HAP-1 (cell line): ENCODE results near the gene PGGT1B.

ENCODE experiments used
- DNase-seq, 2 experiments: peaks; one replicate each; pipeline ENCODE4 v3.0.0-alpha.2; 2016 to 2020; ENCODE audit warnings: low spot score in 2 of 2
- H3K27me3 ChIP-seq: fragments of 250-450 bp; sonication (Bioruptor Pico); 2 replicates; pipeline ENCODE4 v1.5.1; 2020; ENCODE audit warnings: low read depth, mild to moderate bottlenecking, moderate library complexity
- H3K36me3 ChIP-seq: fragments of 250-450 bp; sonication (Bioruptor Pico); replicated peaks from 2 replicates; pipeline ENCODE4 v1.5.1; 2020; ENCODE audit warnings: mild to moderate bottlenecking
- H3K4me1 ChIP-seq: fragments of 250-450 bp; sonication (Bioruptor Pico); 2 replicates; pipeline ENCODE4 v1.5.1; 2020; ENCODE audit warnings: mild to moderate bottlenecking
- H3K4me3 ChIP-seq: fragments of 250-450 bp; sonication (Bioruptor Pico); 2 replicates; pipeline ENCODE4 v1.5.1; 2020; ENCODE audit warnings: mild to moderate bottlenecking, moderate library complexity
- H3K9me3 ChIP-seq: fragments of 250-450 bp; sonication (Bioruptor Pico); 2 replicates; pipeline ENCODE4 v1.5.1; 2020; ENCODE audit warnings: mild to moderate bottlenecking, moderate library complexity
- in situ Hi-C: fragments of 300-500 bp; cut with MboI; formaldehyde crosslinking; loops from 3 replicates; pipeline ENCODE4 v1.14.3; 2020; ENCODE audit warnings: low sequenced_read_pairs, inconsistent platforms, mixed read lengths

PGGT1B gene

GRCh38 chr5:115262321-115263077 is at the start of gene PGGT1B:
TSS of gene PGGT1B (minus strand) at chr5:115262877. CDS start at chr5:115262851, 26 bp downstream.
- in situ Hi-C loops = no loop called here
- no peaks in the 10 kb centered on the region for H3K36me3 ChIP-seq
- H3K4me1 ChIP-seq = peaks cover 15% of the 10 kb centered on the region
- no peaks in the 10 kb centered on the region for H3K9me3 ChIP-seq
- DNase-seq = peak; percentile 75 to 86
- H3K27me3 ChIP-seq = no peaks in the 10 kb centered on the region
- H3K4me3 ChIP-seq = peak within 1 kb of the TSS; percentile 77

DNA sequence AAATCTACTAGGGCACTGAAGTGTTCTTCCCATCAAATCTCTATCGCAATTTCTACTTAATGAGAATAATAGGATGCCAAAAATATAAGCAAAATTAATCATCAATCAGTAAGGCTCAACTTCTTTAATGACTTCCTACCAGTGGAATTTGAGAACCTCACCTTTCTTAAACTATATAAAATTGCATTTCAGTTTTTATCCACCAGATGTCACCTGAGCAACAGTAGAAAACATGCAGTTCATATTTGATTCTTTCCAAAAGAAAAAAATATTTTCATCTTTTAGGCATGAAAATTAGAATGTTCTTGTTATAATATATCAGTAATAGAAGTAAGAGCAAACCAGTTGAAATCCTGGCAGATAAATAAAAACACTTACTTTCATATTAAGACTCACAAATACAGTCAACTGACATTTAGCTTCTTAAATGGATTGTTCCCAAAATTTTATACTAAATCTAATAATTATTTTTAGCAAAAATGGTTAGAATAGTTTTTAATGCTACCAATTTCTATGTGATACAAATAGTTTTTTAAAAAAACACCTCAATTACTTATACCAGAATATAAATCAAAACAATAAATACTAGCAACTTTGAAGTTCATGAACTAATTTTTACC is 47.2 kb upstream of the PGGT1B start:
- DNase-seq = peak in 1 of 2 experiments; percentile 67
- no peaks in the 10 kb centered on the region for H3K27me3 ChIP-seq
- no peaks in the 10 kb centered on the region for H3K36me3 ChIP-seq
- no peaks in the 10 kb centered on the region for H3K4me1 ChIP-seq
- in situ Hi-C loops = loop anchor here (5.0 to 25.0 kb wide), 2 partner anchors 267 to 502 kb away; partner anchors contain the start of gene CDO1
- H3K9me3 ChIP-seq = no peaks in the 10 kb centered on the region
- no peak overlapping the region for H3K4me3 ChIP-seq

DNA sequence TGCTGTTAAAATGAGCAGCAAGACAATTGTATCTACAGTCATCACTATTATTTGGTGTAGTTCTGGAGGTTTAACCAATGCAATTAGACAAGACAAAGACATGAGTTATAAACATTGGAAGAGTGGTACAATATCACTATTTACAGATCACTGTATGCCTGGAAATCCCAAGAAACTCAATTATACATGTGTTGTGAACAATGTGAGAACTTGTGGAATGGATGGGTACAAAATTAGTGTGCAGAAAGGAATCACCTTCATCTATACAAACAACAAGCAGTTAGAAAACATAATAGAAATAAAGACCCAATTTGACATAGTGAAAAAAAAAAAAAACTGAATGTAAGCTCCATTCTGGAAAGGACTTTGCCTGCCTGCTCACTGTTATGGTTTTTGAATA is 46.1 kb upstream of the PGGT1B start:
- no peak for DNase-seq
- H3K4me1 ChIP-seq = no peaks in the 10 kb centered on the region
- in situ Hi-C loops = loop anchor here (25.0 kb wide), 1 partner anchor 503 kb away; the partner anchor contains the start of gene CDO1
- H3K9me3 ChIP-seq = no peaks in the 10 kb centered on the region
- no peak overlapping the region for H3K4me3 ChIP-seq
- no peaks in the 10 kb centered on the region for H3K27me3 ChIP-seq
- no peaks in the 10 kb centered on the region for H3K36me3 ChIP-seq

DNA sequence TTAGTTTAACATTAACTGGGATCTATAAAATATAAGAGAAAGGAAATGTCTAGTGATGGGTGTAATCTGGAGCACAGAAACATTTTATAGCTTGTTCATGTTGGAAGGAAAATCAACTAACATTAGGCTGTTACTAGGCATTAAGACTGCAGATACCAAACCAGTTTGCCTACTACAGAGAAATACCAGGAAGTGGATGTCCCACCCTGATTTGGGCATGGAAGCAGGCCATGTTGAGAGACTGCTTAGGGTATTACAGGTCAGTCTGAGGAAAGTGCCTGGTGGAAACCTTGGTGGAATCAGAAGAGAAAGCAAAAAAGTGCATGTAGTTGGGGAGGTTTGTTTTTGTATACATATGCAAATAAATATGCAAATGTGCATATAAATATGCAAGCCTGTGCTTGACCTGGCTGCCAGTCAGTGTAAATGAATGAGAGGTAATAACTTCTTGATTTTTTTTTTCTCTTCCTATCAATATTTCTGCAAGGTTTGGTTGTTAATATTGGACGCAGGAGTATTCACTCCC is 43.4 kb upstream of the PGGT1B start:
- Histone ChIP-seq H3K27me3 (no peaks in the 10 kb centered on the region), H3K36me3 (no peaks in the 10 kb centered on the region), H3K4me3 (no peak overlapping the region), H3K4me1 (no peaks in the 10 kb centered on the region), H3K9me3 (no peaks in the 10 kb centered on the region)
- no peak for DNase-seq
- in situ Hi-C loops = loop anchor here (25.0 kb wide), 1 partner anchor 506 kb away; the partner anchor contains the start of gene CDO1

- H3K36me3 ChIP-seq = no peaks in the 10 kb centered on the region
- H3K9me3 ChIP-seq = no peaks in the 10 kb centered on the region
- no peaks in the 10 kb centered on the region for H3K4me1 ChIP-seq
- no peak overlapping the region for H3K4me3 ChIP-seq
- DNase-seq = no peak
- in situ Hi-C loops = loop anchor here (25.0 kb wide), 1 partner anchor 508 kb away; the partner anchor contains the start of gene CDO1
- H3K27me3 ChIP-seq = no peaks in the 10 kb centered on the region
Measured at GRCh38 chr5:115304496-115304895, 41.8 kb upstream of the PGGT1B start.

DNA sequence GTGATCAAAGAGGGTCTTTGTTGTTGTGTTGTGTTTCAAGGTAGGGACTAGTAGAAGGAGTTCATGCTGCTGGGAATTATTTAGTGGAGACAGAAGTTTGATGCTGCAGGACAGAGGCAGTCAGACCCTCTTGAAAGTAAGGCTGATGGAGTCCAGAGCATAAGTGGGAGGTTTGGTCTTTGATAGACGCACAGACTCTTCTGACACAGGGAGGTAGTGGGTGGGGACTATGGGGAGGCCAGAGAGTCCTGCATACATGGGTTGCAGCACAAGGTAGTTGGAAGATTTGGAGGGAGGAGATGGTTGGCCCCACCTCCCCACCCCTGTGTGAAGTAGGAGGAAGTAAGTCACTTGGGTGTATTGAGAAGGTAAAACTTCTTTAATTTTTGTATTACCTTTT is 36.1 kb upstream of the PGGT1B start:
- in situ Hi-C loops = loop anchor here (25.0 kb wide), 1 partner anchor 763 kb away; no protein-coding TSS in a partner anchor
- H3K27me3 ChIP-seq = no peaks in the 10 kb centered on the region

DNA sequence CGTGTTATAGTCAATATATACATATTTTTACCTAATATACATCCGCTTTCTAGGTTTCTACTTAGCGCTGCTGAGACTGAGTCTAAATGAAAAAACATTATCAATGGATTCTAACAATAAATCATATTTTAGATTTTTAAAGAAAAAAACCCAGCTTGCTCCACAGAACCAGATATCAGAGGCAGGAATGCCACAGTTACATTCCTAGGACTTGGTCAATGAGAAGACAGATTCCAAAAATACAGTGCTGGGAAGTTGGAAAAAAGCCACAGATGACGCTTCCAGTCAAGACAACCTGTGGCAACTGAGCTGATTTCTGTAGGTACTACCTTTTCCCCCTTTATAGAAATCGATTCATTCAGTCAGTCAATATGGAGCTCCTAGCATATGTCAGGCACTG is 34.4 kb upstream of the PGGT1B start:
- peaks cover 5% of the 10 kb centered on the region; the same call in 1 of the 2 replicates for H3K4me1 ChIP-seq
- no peak for DNase-seq

More for the DNA sequence above, 36.1 kb upstream of the PGGT1B start:
- Histone ChIP-seq H3K4me3 (no peak overlapping the region), H3K4me1 (peaks cover 5% of the 10 kb centered on the region; the same call in 1 of the 2 replicates), H3K9me3 (no peaks in the 10 kb centered on the region), H3K36me3 (no peaks in the 10 kb centered on the region)
- no peak for DNase-seq

GRCh38 chr5:115296124-115297022 is 33.7 kb upstream of the PGGT1B start, which contains the start of gene CCDC112:
TSS of gene CCDC112 (minus strand) at chr5:115296654. CDS start at chr5:115296543, 111 bp downstream.
- Histone ChIP-seq H3K36me3 (no peaks in the 10 kb centered on the region), H3K4me1 (peaks cover 5% of the 10 kb centered on the region; the same call in 1 of the 2 replicates), H3K27me3 (no peaks in the 10 kb centered on the region), H3K9me3 (no peaks in the 10 kb centered on the region), H3K4me3 (peak within 1 kb of the TSS; percentile 58)
- DNase-seq = peak; percentile 46 to 92
- in situ Hi-C loops = loop anchor here (25.0 kb wide), 1 partner anchor 766 kb away; no protein-coding TSS in a partner anchor

More for the DNA sequence above, 34.4 kb upstream of the PGGT1B start:
- H3K9me3 ChIP-seq = no peaks in the 10 kb centered on the region
- H3K36me3 ChIP-seq = no peaks in the 10 kb centered on the region
- no peaks in the 10 kb centered on the region for H3K27me3 ChIP-seq
- H3K4me3 ChIP-seq = no peak overlapping the region
- in situ Hi-C loops = loop anchor here (25.0 kb wide), 1 partner anchor 765 kb away; no protein-coding TSS in a partner anchor

DNA sequence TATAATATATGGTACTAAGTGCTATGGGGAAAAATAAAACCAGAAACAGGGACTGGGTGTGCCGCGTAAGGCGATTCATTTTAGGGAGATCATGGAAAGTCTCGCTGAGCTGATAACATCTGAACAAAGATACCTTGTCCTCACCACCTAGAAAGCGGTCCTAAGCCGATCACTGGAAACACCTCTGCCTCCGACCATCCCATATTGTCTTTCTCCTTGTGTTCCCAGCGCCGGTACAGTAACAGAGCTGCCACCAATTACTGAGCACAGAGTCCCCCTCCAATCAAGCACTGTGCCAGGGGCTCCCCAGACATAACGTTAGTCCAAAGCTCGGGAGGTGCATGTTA is 33.1 kb upstream of the PGGT1B start:
- peaks cover 5% of the 10 kb centered on the region; the same call in 1 of the 2 replicates for H3K4me1 ChIP-seq
- in situ Hi-C loops = loop anchor here (25.0 kb wide), 1 partner anchor 767 kb away; no protein-coding TSS in a partner anchor

DNA sequence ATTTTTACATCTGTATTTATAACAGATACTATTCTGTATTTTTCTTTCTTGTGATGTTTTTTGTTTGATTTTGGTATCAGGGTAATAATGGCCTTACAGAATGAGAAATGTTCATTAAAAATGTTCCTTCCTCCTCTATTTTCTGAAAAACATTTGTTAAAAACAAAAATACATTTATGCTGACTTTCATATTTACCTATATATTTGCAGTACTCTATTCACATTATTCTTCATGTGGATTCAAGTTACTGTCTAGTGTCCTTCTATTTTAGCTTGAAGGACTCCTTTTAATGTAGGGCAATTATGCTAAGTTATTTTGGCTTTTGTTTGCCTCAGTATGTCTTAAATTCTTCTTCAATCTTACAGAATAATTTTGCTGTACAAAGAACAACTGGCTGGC is 28.7 kb upstream of the PGGT1B start:
- Histone ChIP-seq H3K4me3 (no peak overlapping the region), H3K27me3 (no peaks in the 10 kb centered on the region), H3K9me3 (no peaks in the 10 kb centered on the region), H3K36me3 (no peaks in the 10 kb centered on the region), H3K4me1 (peaks cover 5% of the 10 kb centered on the region; the same call in 1 of the 2 replicates)
- DNase-seq = no peak
- in situ Hi-C loops = loop anchor here (25.0 kb wide), 1 partner anchor 771 kb away; no protein-coding TSS in a partner anchor

More for the DNA sequence above, 33.1 kb upstream of the PGGT1B start:
- Histone ChIP-seq H3K36me3 (no peaks in the 10 kb centered on the region), H3K4me3 (peak overlapping the region; percentile 58), H3K27me3 (no peaks in the 10 kb centered on the region), H3K9me3 (no peaks in the 10 kb centered on the region)
- no peak for DNase-seq

DNA sequence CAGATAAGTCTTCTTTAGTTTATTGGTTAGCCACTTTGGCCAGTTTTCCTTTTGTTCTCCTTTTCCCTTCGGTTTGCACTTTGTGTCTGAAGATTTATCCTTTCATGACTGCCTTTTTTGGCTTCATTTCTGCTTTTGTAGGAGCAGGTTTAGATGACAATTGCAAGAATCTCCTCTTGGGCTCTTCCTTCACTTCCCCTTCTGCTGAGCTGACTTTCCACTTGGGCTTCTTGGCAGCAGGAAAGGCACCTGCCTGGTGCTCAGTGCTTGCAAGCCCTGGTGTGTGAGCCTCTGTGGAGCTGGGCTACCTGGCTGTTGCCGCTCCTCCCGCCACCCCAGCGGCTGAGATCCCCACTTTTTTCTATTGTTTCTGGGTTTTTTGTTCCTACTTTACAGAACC is 26.4 kb upstream of the PGGT1B start:
- no peaks in the 10 kb centered on the region for H3K36me3 ChIP-seq
- in situ Hi-C loops = loop anchor here (25.0 kb wide), 1 partner anchor 773 kb away; no protein-coding TSS in a partner anchor
- no peak overlapping the region for H3K4me3 ChIP-seq
- H3K4me1 ChIP-seq = no peaks in the 10 kb centered on the region
- H3K9me3 ChIP-seq = no peaks in the 10 kb centered on the region
- DNase-seq = no peak
- no peaks in the 10 kb centered on the region for H3K27me3 ChIP-seq

DNA sequence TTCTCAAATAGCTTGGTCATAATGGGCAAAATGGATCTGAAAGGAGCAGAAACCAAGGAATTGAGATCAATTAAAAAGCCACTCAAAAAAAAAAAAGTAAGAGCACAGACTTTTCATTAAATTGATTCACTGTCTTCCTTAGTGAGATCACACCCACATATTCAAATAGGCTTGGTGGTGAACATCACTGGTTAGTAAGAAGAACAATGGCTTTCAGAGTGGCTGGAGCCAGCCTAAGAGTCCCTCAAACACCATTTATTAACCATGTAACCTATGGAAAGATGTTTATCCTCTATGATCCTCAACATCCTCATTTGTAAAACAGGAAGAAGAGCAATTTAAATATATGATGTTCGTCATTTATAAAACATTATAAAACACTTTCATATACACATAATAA is 21.3 kb upstream of the PGGT1B start:
- in situ Hi-C loops = loop anchor here (25.0 kb wide), 1 partner anchor 778 kb away; no protein-coding TSS in a partner anchor
- no peak overlapping the region for H3K4me3 ChIP-seq
- H3K9me3 ChIP-seq = no peaks in the 10 kb centered on the region
- no peaks in the 10 kb centered on the region for H3K36me3 ChIP-seq
- no peak for DNase-seq
- H3K27me3 ChIP-seq = no peaks in the 10 kb centered on the region
- no peaks in the 10 kb centered on the region for H3K4me1 ChIP-seq

DNA sequence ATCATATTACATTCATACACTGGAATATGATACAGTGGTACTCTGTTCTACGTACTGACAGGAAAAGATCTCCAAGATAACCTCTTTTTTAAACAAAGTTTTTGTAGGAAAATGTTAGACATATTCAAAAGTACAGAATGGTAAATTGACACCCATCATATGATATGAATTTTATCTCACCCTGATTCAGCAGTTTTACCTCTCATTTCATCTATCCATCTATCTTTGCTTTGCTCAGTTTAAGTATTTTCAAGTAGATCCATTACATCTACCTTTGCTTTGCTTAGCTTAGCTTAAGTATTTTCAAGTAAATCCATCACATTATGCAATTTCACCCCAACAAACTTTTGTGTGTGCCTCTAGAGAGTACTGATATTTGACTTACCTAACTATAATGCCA is 19.5 kb upstream of the PGGT1B start:
- H3K4me3 ChIP-seq = no peak overlapping the region
- no peaks in the 10 kb centered on the region for H3K27me3 ChIP-seq
- H3K9me3 ChIP-seq = no peaks in the 10 kb centered on the region
- no peaks in the 10 kb centered on the region for H3K4me1 ChIP-seq
- H3K36me3 ChIP-seq = no peaks in the 10 kb centered on the region
- in situ Hi-C loops = loop anchor here (25.0 kb wide), 1 partner anchor 780 kb away; no protein-coding TSS in a partner anchor
- DNase-seq = no peak
